HepG2 (cell line): ENCODE results near the gene LARP1. TPM values are rescaled to one million over a fixed set of nuclear protein-coding genes. Genes with fewer than 3 reads are reported as not detected.

Experiments used
- ATF7 ChIP-seq, 2 experiments: fragments of 450-650 bp in 1 of 2; sonication (generic) in 1 of 2; formaldehyde crosslinking in 1 of 2; IDR thresholded peaks; 2 replicates each; pipeline versions ENCODE4 v1.4.0 to v1.6.1; 2016 to 2020; ENCODE audit warnings: antibody characterized with exemption in 1 of 2, mild to moderate bottlenecking in 1 of 2, missing genetic modification reagents in 1 of 2
- BHLHE40 ChIP-seq: IDR thresholded peaks from 2 replicates; pipeline ENCODE4 v1.6.1; 2011; ENCODE audit warnings: low read length, improper control_type of control experiment
- CHD4 ChIP-seq: fragments of 200-600 bp; sonication (generic); IDR thresholded peaks from 2 replicates; pipeline ENCODE4 v1.7.0; 2017; ENCODE audit warnings: mild to moderate bottlenecking, low read length, borderline replicate concordance
- CSRNP2 ChIP-seq: sonication (generic); formaldehyde crosslinking; conservative IDR thresholded peaks from 2 replicates; pipeline ENCODE4 v1.8.0; 2022; ENCODE audit warnings: low read depth, missing genetic modification reagents
- FOXO1 ChIP-seq: sonication (generic); formaldehyde crosslinking; IDR thresholded peaks from 2 replicates; pipeline ENCODE4 v1.4.0; 2020; ENCODE audit warnings: missing genetic modification reagents
- GABPB1 ChIP-seq: IDR thresholded peaks from 2 replicates; pipeline ENCODE4 v1.6.1; 2016; ENCODE audit warnings: mild to moderate bottlenecking, missing genetic modification reagents, moderate library complexity, missing compliant biosample characterization
- GATA4 ChIP-seq: sonication (generic); IDR thresholded peaks from 2 replicates; pipeline ENCODE4 v1.6.1; 2016; ENCODE audit warnings: antibody characterized with exemption, low read depth, borderline replicate concordance
- GATAD1 ChIP-seq: IDR thresholded peaks from 2 replicates; pipeline ENCODE4 v1.6.1; 2016; ENCODE audit warnings: missing genetic modification reagents, missing compliant biosample characterization
- HMGXB3 ChIP-seq: sonication (generic); formaldehyde crosslinking; IDR thresholded peaks from 2 replicates; pipeline ENCODE4 v1.4.0; 2020; ENCODE audit warnings: missing genetic modification reagents, borderline replicate concordance
- HMGXB4 ChIP-seq, 2 experiments: sonication (generic) in 1 of 2; formaldehyde crosslinking in 1 of 2; IDR thresholded peaks; 2 replicates each; pipeline versions ENCODE4 v1.4.0 to v1.6.1; 2018 to 2020; ENCODE audit warnings: missing genetic modification reagents in 2 of 2, borderline replicate concordance in 1 of 2, low read depth in 1 of 2, mild to moderate bottlenecking in 1 of 2, missing biosample characterization in 1 of 2
- HNRNPLL ChIP-seq: fragments of 200-400 bp; formaldehyde crosslinking; IDR thresholded peaks from 2 replicates; pipeline ENCODE4 v1.6.1; 2017; ENCODE audit warnings: mild to moderate bottlenecking, low read depth, low read length; ENCODE audit not compliant: poor library complexity, severe bottlenecking
- HOXA5 ChIP-seq: sonication (generic); formaldehyde crosslinking; IDR thresholded peaks from 2 replicates; pipeline ENCODE4 v1.4.0; 2020; ENCODE audit warnings: missing genetic modification reagents
- MAX ChIP-seq: IDR thresholded peaks from 2 replicates; pipeline ENCODE4 v1.6.1; 2012; ENCODE audit warnings: inconsistent platforms
- MBNL3 ChIP-seq: fragments of 250-450 bp; sonication (Bioruptor Pico); conservative IDR thresholded peaks from 2 replicates; pipeline ENCODE4 v1.8.0; 2022; ENCODE audit warnings: mild to moderate bottlenecking, inconsistent platforms
- MXI1 ChIP-seq: IDR thresholded peaks from 3 replicates; pipeline ENCODE4 v1.6.1; 2012; ENCODE audit warnings: low read depth, low read length, inconsistent platforms, borderline replicate concordance
- SMARCC2 ChIP-seq: fragments of 450-650 bp; IDR thresholded peaks from 2 replicates; pipeline ENCODE4 v1.6.1; 2017; ENCODE audit warnings: antibody characterized with exemption, mild to moderate bottlenecking
- ZC3H13 ChIP-seq: sonication (generic); formaldehyde crosslinking; IDR thresholded peaks from 2 replicates; pipeline ENCODE4 v1.8.1; 2023; ENCODE audit warnings: mild to moderate bottlenecking, missing genetic modification reagents, moderate library complexity
- ZFP41 ChIP-seq: sonication (generic); formaldehyde crosslinking; IDR thresholded peaks from 2 replicates; pipeline ENCODE4 v1.4.0; 2020; ENCODE audit warnings: mild to moderate bottlenecking, missing genetic modification reagents, borderline replicate concordance
- ZNF256 ChIP-seq: sonication (generic); formaldehyde crosslinking; conservative IDR thresholded peaks from 2 replicates; pipeline ENCODE4 v1.4.0; 2020; ENCODE audit warnings: missing genetic modification reagents
- ZSCAN12 ChIP-seq: sonication (generic); formaldehyde crosslinking; IDR thresholded peaks from 2 replicates; pipeline ENCODE4 v1.9.0; 2021; ENCODE audit warnings: mild to moderate bottlenecking, missing genetic modification reagents
- polyA plus RNA-seq, 8 experiments: library from polyadenylated mRNA; depleted of rRNA in 3 of 8; stranded (reverse) in 7 of 8; unstranded in 1 of 8; fragments of >200 nt; fragmentation: Illumina TruSeq in 4 of 8; extraction: Trizol in 4 of 8; gene quantifications; 2 replicates each; pipeline versions ENCODE4 v1.2.1 to v1.2.3, GENCODE V29; 2011 to 2016; ENCODE audit warnings: low read depth in 4 of 8, missing spikeins in 1 of 8, mixed read lengths in 1 of 8; ENCODE audit not compliant: insufficient read depth in 1 of 8
- total RNA-seq, 5 experiments: library from RNA; depleted of rRNA; stranded (reverse); fragments of >200 nt; fragmentation: Illumina TruSeq; extraction: Trizol; gene quantifications; 2 replicates each; pipeline ENCODE4 v1.2.3, GENCODE V29; 2016; ENCODE audit warnings: low read depth in 1 of 5

The LARP1 gene
- total and polyA plus RNA-seq, 2 of the 13 experiments (the other 11 are each of a cell fraction or from before 2014, with no cell fraction given): 45.2 to 61.4 TPM

- TF ChIP-seq HMGXB4 (CRISPR knock-in tag; IDR thresholded peaks at IDR 0.05; ENCODE audit: borderline replicate concordance in 1 of 2, low read depth in 1 of 2) (peak in 1 of 2 experiments; percentile 15; a peak in 1 of 4 replicates), MAX (peak; percentile 87), HNRNPLL (no peak), ZNF256 (CRISPR knock-in tag) (no peak), FOXO1 (peak; percentile 9; the same call in 1 of the 2 replicates), BHLHE40 (0 out of 2 replicates have a peak, but pooled peaks have one; percentile 25), SMARCC2 (no peak), MBNL3 (CRISPR knock-in tag) (no peak), CHD4 (no peak), ZC3H13 (0 out of 2 replicates have a peak, but pooled peaks have one; percentile 22), ATF7 (IDR thresholded peaks at IDR 0.05) (no peak), ATF7 (CRISPR knock-in tag; IDR thresholded peaks at IDR 0.05) (no peak), GATAD1 (no peak), GATA4 (no peak), HOXA5 (CRISPR knock-in tag) (no peak), CSRNP2 (CRISPR knock-in tag) (no peak), HMGXB3 (CRISPR knock-in tag) (peak; percentile 17; the same call in 1 of the 2 replicates), GABPB1 (CRISPR knock-in tag) (peak; percentile 26; the same call in 1 of the 2 replicates), ZFP41 (CRISPR knock-in tag) (no peak), ZSCAN12 (CRISPR knock-in tag) (no peak), MXI1 (peak; percentile 29; the same call in 1 of the 3 replicates)
These were observed 2.0 kb downstream of the LARP1 start (continued) for GRCh38 chr5:154756868-154757813.
